Gastrocnemius medialis (tissue), 4 donors: Measurements from ENCODE around the gene ZDHHC6.

Experiments used
- CTCF ChIP-seq, 5 experiments: fragments of 450-650 bp in 3 of 5; fragments of 200-600 bp in 2 of 5; sonication (generic) in 2 of 5; IDR thresholded peaks in 4 of 5; conservative IDR thresholded peaks in 1 of 5; 1 replicate in 4 of 5; 2 replicates in 1 of 5; pipeline ENCODE4 v1.5.1; 2016 to 2019; ENCODE audit warnings: antibody characterized with exemption in 5 of 5, mild to moderate bottlenecking in 3 of 5, moderate library complexity in 3 of 5
- POLR2A ChIP-seq, 2 donors: fragments of 450-650 bp; IDR thresholded peaks; one replicate each; pipeline ENCODE4 v1.6.1; 2017; ENCODE audit warnings: antibody characterized with exemption in 2 of 2, mild to moderate bottlenecking in 2 of 2, moderate library complexity in 2 of 2

- no peak for TF ChIP-seq CTCF (IDR thresholded peaks at IDR 0.05 in 4 of 5, conservative IDR thresholded peaks at IDR 0.05 in 1 of 5)
- TF ChIP-seq POLR2A (IDR thresholded peaks at IDR 0.05), result no peak
These were observed 57.4 kb downstream of the ZDHHC6 start for GRCh38 chr10:112389271-112389822.
